Ascending aorta (tissue), 2 donors: ENCODE measurements around the gene USP3. TPM values are rescaled to one million over a fixed set of nuclear protein-coding genes. Genes with fewer than 3 reads are reported as not detected.

Source experiments
- DNase-seq, 2 donors: peaks; one replicate each; pipeline ENCODE4 v3.0.0-alpha.2; 2019; ENCODE audit warnings: low spot score in 2 of 2
- H3K27ac ChIP-seq, 2 donors: fragments of 200-600 bp; sonication (generic); one replicate each; pipeline ENCODE4 v1.5.1; 2016 to 2017; ENCODE audit warnings: mild to moderate bottlenecking in 1 of 2
- H3K27me3 ChIP-seq: fragments of 200-600 bp; sonication (generic); one replicate; pipeline ENCODE4 v1.5.1; 2017
- H3K36me3 ChIP-seq, 2 donors: fragments of 200-600 bp; sonication (generic); one replicate each; pipeline ENCODE4 v1.5.1; 2016
- H3K4me1 ChIP-seq, 2 donors: fragments of 200-600 bp; sonication (generic); one replicate each; pipeline ENCODE4 v1.5.1; 2016 to 2017; ENCODE audit warnings: mild to moderate bottlenecking in 1 of 2
- H3K4me3 ChIP-seq, 2 donors: fragments of 200-600 bp; sonication (generic); one replicate each; pipeline ENCODE4 v1.5.1; 2016 to 2017; ENCODE audit warnings: mild to moderate bottlenecking in 1 of 2
- H3K9me3 ChIP-seq, 2 donors: fragments of 200-600 bp; sonication (generic); one replicate each; pipeline ENCODE4 v1.5.1; 2016
- CTCF ChIP-seq, 3 experiments: fragments of 200-600 bp in 2 of 3; fragments of 450-650 bp in 1 of 3; sonication (generic) in 2 of 3; IDR thresholded peaks; one replicate each; pipeline ENCODE4 v1.5.1; 2016 to 2019; ENCODE audit warnings: antibody characterized with exemption in 3 of 3, mild to moderate bottlenecking in 1 of 3, moderate library complexity in 1 of 3
- intact Hi-C: fragments of 100-400 bp; cut with DNase I; formaldehyde crosslinking; loops from one replicate; pipeline ENCODE4 v1.15.1; 2023
- total RNA-seq: library from RNA; depleted of rRNA; stranded (reverse); fragments of >200 nt; gene quantifications from one replicate; pipeline ENCODE4 v1.1.0, GENCODE V29; 2016

USP3 gene
- total RNA-seq, 1 donor from 2014 or later: 61.9 TPM

- intact Hi-C loops: loop anchor here (10.0 kb wide), 1 partner anchor 600 kb away; no protein-coding TSS in a partner anchor
- TF ChIP-seq CTCF (IDR thresholded peaks at IDR 0.05): no peak
- Histone ChIP-seq H3K9me3 (no peaks in the 10 kb centered on the region), H3K27ac (no peak overlapping the region), H3K36me3 (no peaks in the 10 kb centered on the region), H3K4me3 (no peak overlapping the region), H3K27me3 (no peaks in the 10 kb centered on the region), H3K4me1 (peaks cover 0 to 5% of the 10 kb centered on the region in 2 donors)
- peak in 1 of 2 donors; percentile 7 for DNase-seq
Observed at GRCh38 chr15:63465104-63465503, 39.3 kb upstream of the USP3 start.

GRCh38 chr15:63466378-63467192, 37.8 kb upstream of the USP3 start:
- intact Hi-C loops: loop anchor here (1.0 to 10.0 kb wide), 2 partner anchors 133 to 598 kb away; no protein-coding TSS in a partner anchor
- no peak overlapping the region for H3K4me3 ChIP-seq
- no peak overlapping the region for H3K27ac ChIP-seq
- DNase-seq: peak in 1 of 2 donors; percentile 58
- peaks cover 0 to 5% of the 10 kb centered on the region in 2 donors for H3K4me1 ChIP-seq
- H3K36me3 ChIP-seq: no peaks in the 10 kb centered on the region
- no peaks in the 10 kb centered on the region for H3K27me3 ChIP-seq
- H3K9me3 ChIP-seq: no peaks in the 10 kb centered on the region
- peak; percentile 45 to 65 (median 47) for TF ChIP-seq CTCF (IDR thresholded peaks at IDR 0.05)

- H3K27me3 ChIP-seq: no peaks in the 10 kb centered on the region
- peak in 1 of 2 donors; percentile 19 for DNase-seq
- H3K9me3 ChIP-seq: no peaks in the 10 kb centered on the region
- no peaks in the 10 kb centered on the region for H3K36me3 ChIP-seq
- no peaks in the 10 kb centered on the region for H3K4me1 ChIP-seq
- intact Hi-C loops: loop anchor here (10.0 kb wide), 1 partner anchor 596 kb away; no protein-coding TSS in a partner anchor
- no peak overlapping the region for H3K27ac ChIP-seq
- no peak for TF ChIP-seq CTCF (IDR thresholded peaks at IDR 0.05)
- no peak overlapping the region for H3K4me3 ChIP-seq
Observed at GRCh38 chr15:63469190-63469589, 35.2 kb upstream of the USP3 start.

GRCh38 chr15:63469984-63470383, 34.4 kb upstream of the USP3 start:
- Histone ChIP-seq H3K27ac (no peak overlapping the region), H3K27me3 (no peaks in the 10 kb centered on the region), H3K36me3 (no peaks in the 10 kb centered on the region), H3K4me3 (no peak overlapping the region), H3K4me1 (peaks cover 0 to 6% of the 10 kb centered on the region in 2 donors), H3K9me3 (no peaks in the 10 kb centered on the region)
- intact Hi-C loops: loop anchor here (10.0 kb wide), 1 partner anchor 595 kb away; no protein-coding TSS in a partner anchor
- TF ChIP-seq CTCF (IDR thresholded peaks at IDR 0.05): no peak
- DNase-seq: no peak

- Histone ChIP-seq H3K36me3 (no peaks in the 10 kb centered on the region), H3K27ac (no peak overlapping the region), H3K4me3 (no peak overlapping the region), H3K4me1 (peaks cover 0 to 6% of the 10 kb centered on the region in 2 donors), H3K9me3 (no peaks in the 10 kb centered on the region), H3K27me3 (no peaks in the 10 kb centered on the region)
- no peak for DNase-seq
- TF ChIP-seq CTCF (IDR thresholded peaks at IDR 0.05): no peak
- intact Hi-C loops: no loop called here
Observed at GRCh38 chr15:63473007-63473748, 31.2 kb upstream of the USP3 start.
